Left ventricle myocardium inferior (tissue), 1 donor: ENCODE data around the gene ZNF223. TPM values are rescaled to one million over a fixed set of nuclear protein-coding genes. Genes with fewer than 3 reads are reported as not detected.

ENCODE experiments used
- DNase-seq: peaks from one replicate; pipeline ENCODE4 v3.0.0-alpha.2; 2020
- H3K27ac ChIP-seq: fragments of 200-600 bp; replicated peaks from 2 replicates; pipeline ENCODE4 v1.8.0; 2021
- H3K27me3 ChIP-seq: fragments of 200-600 bp; 2 replicates; pipeline ENCODE4 v1.8.0; 2021; ENCODE audit warnings: low read depth
- H3K36me3 ChIP-seq: fragments of 200-600 bp; 2 replicates; pipeline ENCODE4 v1.8.0; 2021
- H3K4me1 ChIP-seq: fragments of 200-600 bp; 2 replicates; pipeline ENCODE4 v1.8.0; 2021
- H3K4me3 ChIP-seq: fragments of 200-600 bp; 2 replicates; pipeline ENCODE4 v1.8.0; 2021; ENCODE audit warnings: mild to moderate bottlenecking, moderate library complexity
- H3K9me3 ChIP-seq: fragments of 200-600 bp; replicated peaks from 2 replicates; pipeline ENCODE4 v1.8.0; 2021
- intact Hi-C: fragments of 100-400 bp; cut with micrococcal nuclease; formaldehyde crosslinking; loops from one replicate; pipeline ENCODE4 v1.11.0; 2022
- long read RNA-seq: library from polyadenylated mRNA; unstranded; transcript quantifications from one replicate; pipeline ENCODE4 v2.0.0, GENCODE V29; 2021
- total RNA-seq: library from RNA; stranded (reverse); fragmentation: NEBNext Ultra II Directional; extraction: Animal tissue kit (Norgen Biotek cat#: 25700); gene quantifications from one replicate; pipeline ENCODE4 v1.2.1, GENCODE V29; 2021
- TF ChIP-seq, protein P1 (sequence below): fragments of 200-600 bp; IDR thresholded peaks from 2 replicates; pipeline ENCODE4 v1.8.0; 2021; ENCODE audit warnings: antibody characterized with exemption, mild to moderate bottlenecking, borderline replicate concordance
- donor health status: DM: no; HTN: yes; CAD: no; lungs with severe emphysema.

Gene ZNF223
- total RNA-seq = 2.9 TPM
- long read RNA-seq, partial matches to known transcripts = 0 of 3 reads
- long read RNA-seq, other reads (novel, unspliced or antisense) = 1 of 3 reads

DNA sequence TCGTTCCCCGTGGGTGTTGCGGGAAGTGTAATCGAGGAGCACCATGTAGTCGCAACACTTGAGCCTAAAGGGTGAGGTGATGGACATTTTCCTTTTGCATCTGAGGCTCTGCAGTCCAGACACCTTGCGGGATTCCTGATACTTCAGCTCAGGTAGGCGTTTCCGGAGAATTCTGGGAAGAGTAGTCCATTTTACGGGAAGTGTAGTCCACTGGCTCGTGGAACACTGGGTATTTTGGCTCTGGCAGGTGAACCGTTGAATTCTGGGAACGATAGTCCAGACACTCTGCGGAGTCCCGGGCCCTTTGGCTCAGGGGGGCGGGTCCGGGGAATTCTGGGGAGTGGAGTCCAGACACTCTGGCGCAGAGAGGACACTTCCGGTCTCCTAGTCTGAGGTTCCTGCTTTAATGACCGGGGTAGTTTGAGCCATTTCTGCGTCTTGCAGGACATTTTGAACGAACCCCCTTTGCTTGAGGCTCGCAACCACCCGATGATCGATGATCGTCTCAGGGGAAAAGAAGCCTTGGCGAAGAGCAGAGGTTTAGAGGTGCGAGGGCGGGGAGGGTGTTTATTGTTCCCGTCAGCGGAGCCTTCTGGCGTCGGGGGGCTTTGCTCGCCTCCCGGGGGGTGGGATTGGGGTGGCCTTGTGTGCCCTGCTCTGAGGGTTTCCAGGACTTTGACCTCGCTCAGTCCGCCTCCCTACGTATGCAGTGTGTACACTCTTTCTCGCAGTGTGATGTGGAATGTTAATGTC, at the start of gene ZNF223:
TSS of gene ZNF223 (plus strand) at position 387 of the 753 bp plus-strand sequence. CDS start 3,141 bp downstream, outside the sequence.
- Histone ChIP-seq H3K36me3 (peaks cover 23% of the 10 kb centered on the region), H3K4me1 (peaks cover 27% of the 10 kb centered on the region), H3K4me3 (peak within 1 kb of the TSS; percentile 82), H3K27me3 (peaks cover 38% of the 10 kb centered on the region), H3K27ac (peak within 1 kb of the TSS; percentile 81), H3K9me3 (no peaks in the 10 kb centered on the region)
- TF ChIP-seq, protein P1, sequence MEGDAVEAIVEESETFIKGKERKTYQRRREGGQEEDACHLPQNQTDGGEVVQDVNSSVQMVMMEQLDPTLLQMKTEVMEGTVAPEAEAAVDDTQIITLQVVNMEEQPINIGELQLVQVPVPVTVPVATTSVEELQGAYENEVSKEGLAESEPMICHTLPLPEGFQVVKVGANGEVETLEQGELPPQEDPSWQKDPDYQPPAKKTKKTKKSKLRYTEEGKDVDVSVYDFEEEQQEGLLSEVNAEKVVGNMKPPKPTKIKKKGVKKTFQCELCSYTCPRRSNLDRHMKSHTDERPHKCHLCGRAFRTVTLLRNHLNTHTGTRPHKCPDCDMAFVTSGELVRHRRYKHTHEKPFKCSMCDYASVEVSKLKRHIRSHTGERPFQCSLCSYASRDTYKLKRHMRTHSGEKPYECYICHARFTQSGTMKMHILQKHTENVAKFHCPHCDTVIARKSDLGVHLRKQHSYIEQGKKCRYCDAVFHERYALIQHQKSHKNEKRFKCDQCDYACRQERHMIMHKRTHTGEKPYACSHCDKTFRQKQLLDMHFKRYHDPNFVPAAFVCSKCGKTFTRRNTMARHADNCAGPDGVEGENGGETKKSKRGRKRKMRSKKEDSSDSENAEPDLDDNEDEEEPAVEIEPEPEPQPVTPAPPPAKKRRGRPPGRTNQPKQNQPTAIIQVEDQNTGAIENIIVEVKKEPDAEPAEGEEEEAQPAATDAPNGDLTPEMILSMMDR = no peak
- intact Hi-C loops = no loop called here
- peak; percentile 94 for DNase-seq

DNA sequence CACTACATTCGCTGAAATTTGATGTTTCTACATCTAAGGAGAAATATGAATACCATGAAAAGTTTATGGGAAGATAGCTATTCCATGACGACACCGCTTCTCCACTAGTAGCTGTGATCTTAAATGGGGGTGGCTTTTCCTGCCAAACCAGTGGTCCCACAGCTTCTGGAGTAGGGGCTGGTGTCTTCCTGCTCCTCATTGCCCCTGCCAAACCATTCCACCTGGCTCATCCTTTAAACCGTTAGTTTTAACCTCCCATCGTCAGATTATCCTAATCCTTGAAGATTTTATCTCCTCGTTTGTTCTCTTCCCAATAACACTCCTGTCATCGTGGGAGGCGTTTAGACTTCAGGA, 49.6 kb upstream of the ZNF223 start:
- peaks cover 24% of the 10 kb centered on the region for H3K4me1 ChIP-seq
- H3K36me3 ChIP-seq = peaks cover 30% of the 10 kb centered on the region
- intact Hi-C loops = no loop called here
- H3K4me3 ChIP-seq = peak overlapping the region; percentile 89
- no peak for DNase-seq
- H3K27ac ChIP-seq = peak overlapping the region; percentile 81
- H3K27me3 ChIP-seq = no peaks in the 10 kb centered on the region
- H3K9me3 ChIP-seq = peaks cover 40% of the 10 kb centered on the region
- TF ChIP-seq, protein P1 = no peak

DNA sequence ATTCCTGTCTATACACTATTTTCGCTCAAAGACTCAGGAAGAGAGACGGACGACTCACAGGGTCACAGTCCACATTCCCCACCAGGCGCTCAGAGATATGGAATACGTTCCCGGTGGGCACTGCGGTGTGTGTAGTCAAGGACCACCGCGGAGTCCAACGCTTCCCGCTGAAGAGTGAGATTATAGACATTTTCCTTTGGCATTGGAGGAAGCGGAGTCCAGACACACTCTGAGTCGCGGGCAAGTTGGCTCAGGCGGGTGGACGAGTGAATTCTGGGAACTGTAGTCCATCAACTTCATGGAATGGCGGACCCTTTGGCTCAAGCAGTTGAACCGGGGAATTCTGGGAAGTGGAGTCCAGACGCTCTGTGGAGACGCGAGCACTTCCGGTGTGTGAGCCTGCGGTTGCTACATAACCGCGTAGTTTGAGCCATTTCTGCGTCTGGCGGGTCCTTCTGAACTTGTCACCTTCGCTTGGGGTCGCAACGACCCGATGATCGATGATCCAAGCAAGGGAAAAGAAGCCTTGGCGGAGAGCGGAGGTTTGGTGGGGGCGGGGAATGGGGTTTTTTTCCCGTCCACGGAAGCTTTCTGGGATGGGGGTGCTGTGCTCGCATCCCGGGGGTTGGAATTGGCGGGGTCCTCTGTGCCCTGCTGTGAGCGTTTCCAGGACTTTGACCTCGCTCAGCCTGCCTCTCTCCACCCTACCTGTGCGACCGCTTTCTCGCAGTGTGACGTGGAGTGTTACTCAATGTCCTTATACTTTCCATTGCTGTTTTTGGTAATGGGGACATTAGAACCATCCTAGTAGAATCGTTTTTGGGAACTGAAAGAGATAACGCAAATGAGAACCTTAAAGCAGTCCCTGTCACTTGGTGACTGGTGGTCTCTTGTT, 49.0 kb upstream of the ZNF223 start, which contains the start of gene ZNF230:
TSS of gene ZNF230 (plus strand) at position 392 of the 895 bp plus-strand sequence. CDS start 4,122 bp downstream, outside the sequence.
- Histone ChIP-seq H3K36me3 (peaks cover 30% of the 10 kb centered on the region), H3K9me3 (peaks cover 40% of the 10 kb centered on the region), H3K27me3 (no peaks in the 10 kb centered on the region), H3K4me3 (peak within 1 kb of the TSS; percentile 89), H3K27ac (peak within 1 kb of the TSS; percentile 81), H3K4me1 (peaks cover 24% of the 10 kb centered on the region)
- intact Hi-C loops = no loop called here
- TF ChIP-seq, protein P1 = no peak
- DNase-seq = peak; percentile 86

DNA sequence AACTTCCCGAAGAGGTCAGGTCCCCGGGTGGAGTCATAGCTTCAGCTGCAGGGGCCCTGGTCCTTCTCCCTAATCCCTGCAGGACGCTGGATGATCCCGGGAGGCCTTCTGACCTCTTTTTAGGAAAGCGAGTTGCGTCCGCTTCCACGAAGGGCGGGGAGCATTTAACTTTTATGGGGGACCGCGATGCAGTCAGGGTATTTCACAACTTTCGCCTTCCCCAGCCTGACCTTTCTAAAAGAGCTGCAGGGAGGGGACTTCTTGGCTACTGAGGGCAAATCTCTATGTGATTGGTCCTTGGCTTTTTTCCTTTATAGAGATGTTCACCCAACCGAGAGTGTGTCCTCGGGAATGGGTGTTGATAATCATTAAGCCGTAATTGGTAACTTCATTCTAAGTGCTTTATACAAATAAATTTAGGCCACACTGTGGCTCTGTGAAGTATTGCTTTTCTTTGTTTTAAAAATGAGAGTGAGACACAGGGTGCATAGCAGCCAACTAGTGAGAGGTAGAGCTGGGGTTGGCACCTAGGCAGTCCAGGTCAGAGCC, 48.3 kb upstream of the ZNF223 start:
- Histone ChIP-seq H3K36me3 (peaks cover 35% of the 10 kb centered on the region), H3K4me3 (peak overlapping the region; percentile 89), H3K27ac (peak overlapping the region; percentile 81), H3K4me1 (peaks cover 24% of the 10 kb centered on the region), H3K9me3 (peaks cover 40% of the 10 kb centered on the region), H3K27me3 (no peaks in the 10 kb centered on the region)
- intact Hi-C loops = no loop called here
- DNase-seq = no peak
- TF ChIP-seq, protein P1 = no peak

DNA sequence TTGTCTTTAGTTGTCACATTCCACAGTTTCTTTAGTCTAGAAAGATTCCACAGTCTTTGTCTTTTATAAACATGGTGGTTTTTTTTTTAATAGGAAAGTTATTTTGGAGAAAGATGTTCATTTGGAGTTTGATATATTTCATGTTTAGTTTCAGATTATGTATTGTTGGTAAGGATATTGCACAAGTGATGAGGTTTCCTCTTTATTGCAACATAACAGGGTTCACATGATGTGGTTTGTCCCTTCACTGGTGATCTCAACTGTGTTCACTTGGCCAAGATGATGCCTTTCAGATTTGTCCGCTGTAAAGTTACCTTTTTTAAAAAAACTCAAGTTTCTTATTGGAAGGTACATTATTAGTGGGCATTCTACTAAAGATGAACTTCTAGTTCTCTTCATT, 45.9 kb upstream of the ZNF223 start:
- no peak overlapping the region for H3K27ac ChIP-seq
- no peak overlapping the region for H3K4me3 ChIP-seq
- TF ChIP-seq, protein P1 = no peak
- intact Hi-C loops = no loop called here
- H3K4me1 ChIP-seq = peaks cover 24% of the 10 kb centered on the region
- no peaks in the 10 kb centered on the region for H3K27me3 ChIP-seq
- peaks cover 59% of the 10 kb centered on the region for H3K36me3 ChIP-seq
- no peak for DNase-seq
- H3K9me3 ChIP-seq = peaks cover 59% of the 10 kb centered on the region
